Stomach (tissue), 9 donors: ENCODE data around the gene PARD6A. TPM values are rescaled to one million over a fixed set of nuclear protein-coding genes. Genes with fewer than 3 reads are reported as not detected.

Source experiments
- DNase-seq, 2 donors: peaks; one replicate each; pipeline versions ENCODE4 v3.0.0 to v3.0.0-alpha.2; 2013 to 2019
- H3K27ac ChIP-seq, 5 donors: fragments of 200-600 bp in 4 of 5; sonication (generic) in 4 of 5; one replicate each; pipeline ENCODE4 v1.5.1; 2013 to 2019; ENCODE audit warnings: mild to moderate bottlenecking in 1 of 5, moderate library complexity in 1 of 5
- H3K27me3 ChIP-seq, 3 donors: fragments of 200-600 bp; sonication (generic); one replicate each; pipeline ENCODE4 v1.5.1; 2017 to 2019; ENCODE audit warnings: mixed run types in 1 of 3
- H3K36me3 ChIP-seq, 4 donors: fragments of 200-600 bp; sonication (generic); 1 replicate in 3 of 4; 2 replicates in 1 of 4; pipeline ENCODE4 v1.5.1; 2016 to 2019
- H3K4me1 ChIP-seq, 4 donors: fragments of 200-600 bp; sonication (generic); one replicate each; pipeline ENCODE4 v1.5.1; 2016 to 2019
- H3K4me3 ChIP-seq, 4 donors: fragments of 200-600 bp; sonication (generic) in 3 of 4; one replicate each; pipeline ENCODE4 v1.5.1; 2016 to 2019; ENCODE audit warnings: mild to moderate bottlenecking in 1 of 4
- H3K9me3 ChIP-seq, 4 donors: fragments of 200-600 bp; sonication (generic); one replicate each; pipeline ENCODE4 v1.5.1; 2016 to 2019
- EP300 ChIP-seq: sonication (generic); formaldehyde crosslinking; IDR thresholded peaks from one replicate; pipeline ENCODE4 v1.6.1; 2017; ENCODE audit warnings: antibody characterized with exemption
- POLR2A ChIP-seq, 4 donors: fragments of 450-650 bp; IDR thresholded peaks; one replicate each; pipeline ENCODE4 v1.6.1; 2016; ENCODE audit warnings: antibody characterized with exemption in 4 of 4, control low read depth in 2 of 4, mild to moderate bottlenecking in 1 of 4, moderate library complexity in 1 of 4
- POLR2AphosphoS5 ChIP-seq, 3 donors: sonication (generic); formaldehyde crosslinking; IDR thresholded peaks; one replicate each; pipeline ENCODE4 v1.6.1; 2016; ENCODE audit warnings: antibody characterized with exemption in 3 of 3
- WGBS, 5 donors: extraction: QIAGEN DNeasy Blood & Tissue Kit in 3 of 5; methylation state at CpG; one replicate each; pipeline versions ENCODE4 v1.1.5 to v1.1.7; 2013 to 2018; 5-methylcytosine and 5-hydroxymethylcytosine counted together
- intact Hi-C: fragments of 100-400 bp; cut with DNase I; formaldehyde crosslinking; loops from one replicate; pipeline ENCODE4 v1.15.1; 2023; ENCODE audit warnings: low total_unique reads
- polyA plus RNA-seq, 3 donors: library from polyadenylated mRNA; stranded (reverse); fragments of 200-250 nt; gene quantifications; one replicate each; pipeline ENCODE4 v1.2.3, GENCODE V29; 2013
- total RNA-seq, 5 donors: library from RNA; depleted of rRNA; stranded (reverse); fragments of >200 nt; gene quantifications; one replicate each; pipeline versions ENCODE4 v1.1.0 to v1.2.3, GENCODE V29; 2014 to 2016
- TF ChIP-seq, protein P1 (sequence below), 7 experiments: fragments of 450-650 bp in 4 of 7; fragments of 200-600 bp in 3 of 7; sonication (generic) in 3 of 7; IDR thresholded peaks; one replicate each; pipeline ENCODE4 v1.5.1; 2016 to 2019; ENCODE audit warnings: antibody characterized with exemption in 7 of 7, control low read depth in 2 of 7, mild to moderate bottlenecking in 1 of 7
- donor health status: healthy with polysubstance abuse.
- donor health status: Bipolar disorder and iron deficiency.
- donor health status: healthy.

The PARD6A gene
- total and polyA plus RNA-seq, 8 donors: 1.1 to 56.7 (median 7.1) TPM

DNA sequence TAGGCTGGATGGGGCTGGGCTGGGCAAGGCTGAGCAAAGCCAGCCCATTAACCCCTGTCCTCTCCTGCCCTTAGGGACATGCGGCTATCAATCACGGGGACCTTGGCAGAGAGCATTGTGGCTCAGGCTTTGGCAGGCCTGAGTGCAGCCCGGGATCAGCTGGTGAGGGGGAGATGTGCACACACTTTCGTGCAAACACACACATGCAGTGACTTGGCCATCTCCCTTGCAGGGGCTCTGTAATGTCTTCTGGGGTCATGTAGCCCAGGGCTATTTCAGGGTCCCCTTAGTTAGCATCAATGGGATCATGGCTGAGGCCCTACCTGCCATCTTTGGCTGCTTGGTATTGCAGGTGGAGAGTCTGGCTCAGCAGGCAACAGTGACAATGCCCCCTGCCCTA is 8.9 kb upstream of the PARD6A start:
- no peak for DNase-seq
- Histone ChIP-seq H3K27me3 (peaks cover 28 to 86% (median 72%) of the 10 kb centered on the region in 3 donors), H3K4me1 (peaks cover 18 to 38% (median 30%) of the 10 kb centered on the region in 4 donors), H3K4me3 (no peak overlapping the region), H3K9me3 (no peaks in the 10 kb centered on the region), H3K36me3 (peaks cover 0 to 8% (median 4%) of the 10 kb centered on the region in 4 donors), H3K27ac (no peak overlapping the region)
- TF ChIP-seq, protein P1, sequence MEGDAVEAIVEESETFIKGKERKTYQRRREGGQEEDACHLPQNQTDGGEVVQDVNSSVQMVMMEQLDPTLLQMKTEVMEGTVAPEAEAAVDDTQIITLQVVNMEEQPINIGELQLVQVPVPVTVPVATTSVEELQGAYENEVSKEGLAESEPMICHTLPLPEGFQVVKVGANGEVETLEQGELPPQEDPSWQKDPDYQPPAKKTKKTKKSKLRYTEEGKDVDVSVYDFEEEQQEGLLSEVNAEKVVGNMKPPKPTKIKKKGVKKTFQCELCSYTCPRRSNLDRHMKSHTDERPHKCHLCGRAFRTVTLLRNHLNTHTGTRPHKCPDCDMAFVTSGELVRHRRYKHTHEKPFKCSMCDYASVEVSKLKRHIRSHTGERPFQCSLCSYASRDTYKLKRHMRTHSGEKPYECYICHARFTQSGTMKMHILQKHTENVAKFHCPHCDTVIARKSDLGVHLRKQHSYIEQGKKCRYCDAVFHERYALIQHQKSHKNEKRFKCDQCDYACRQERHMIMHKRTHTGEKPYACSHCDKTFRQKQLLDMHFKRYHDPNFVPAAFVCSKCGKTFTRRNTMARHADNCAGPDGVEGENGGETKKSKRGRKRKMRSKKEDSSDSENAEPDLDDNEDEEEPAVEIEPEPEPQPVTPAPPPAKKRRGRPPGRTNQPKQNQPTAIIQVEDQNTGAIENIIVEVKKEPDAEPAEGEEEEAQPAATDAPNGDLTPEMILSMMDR (IDR thresholded peaks at IDR 0.05): no peak
- TF ChIP-seq EP300: no peak
- 71 to 84% (median 83%) methylated on average over 2 to 4 of the region's 4 CpGs for WGBS, 5 donors
- intact Hi-C loops: no loop called here

DNA sequence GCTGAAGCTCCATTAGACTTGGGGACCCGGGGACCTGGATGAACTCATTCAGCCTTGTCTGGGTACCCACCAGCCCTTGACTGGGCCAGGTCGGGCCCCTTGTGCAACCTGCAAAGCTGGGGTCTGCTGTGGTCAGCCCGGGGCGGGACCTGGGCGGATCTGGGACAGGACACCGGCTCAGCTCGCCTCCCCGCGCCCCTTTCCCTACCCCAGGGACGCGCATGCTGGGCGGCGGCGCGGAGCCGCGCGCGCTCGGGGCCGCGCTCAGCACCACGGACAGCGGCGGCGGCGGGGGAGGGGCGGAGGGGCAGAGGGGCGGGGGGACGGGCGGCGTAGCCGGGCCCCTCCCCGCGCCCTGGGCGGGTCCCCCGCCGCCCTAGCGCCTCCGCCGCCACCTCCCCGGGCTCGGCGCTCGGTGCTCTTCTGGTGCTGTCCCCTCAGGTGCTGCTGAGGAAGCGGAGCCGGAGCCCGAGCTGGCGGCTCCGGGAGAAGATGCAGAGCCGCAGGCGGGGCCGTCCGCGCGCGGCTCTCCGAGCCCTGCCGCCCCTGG is 8.1 kb upstream of the PARD6A start:
- Histone ChIP-seq H3K4me3 (peak overlapping the region; percentile 34 to 46 (median 37)), H3K27me3 (peaks cover 28 to 78% (median 63%) of the 10 kb centered on the region in 3 donors), H3K36me3 (peaks cover 0 to 16% (median 12%) of the 10 kb centered on the region in 4 donors), H3K9me3 (no peaks in the 10 kb centered on the region), H3K27ac (no peak overlapping the region), H3K4me1 (peaks cover 18 to 38% (median 30%) of the 10 kb centered on the region in 4 donors)
- TF ChIP-seq, protein P1 (IDR thresholded peaks at IDR 0.05): no peak
- no peak for TF ChIP-seq POLR2A (IDR thresholded peaks at IDR 0.05)
- no peak for TF ChIP-seq POLR2AphosphoS5 (IDR thresholded peaks at IDR 0.05)
- TF ChIP-seq EP300: no peak
- DNase-seq: peak in 1 of 2 donors; percentile 71
- 0 to 34% (median 8%) methylated on average over 7 to 59 of the region's 59 CpGs for WGBS, 5 donors
- intact Hi-C loops: no loop called here

DNA sequence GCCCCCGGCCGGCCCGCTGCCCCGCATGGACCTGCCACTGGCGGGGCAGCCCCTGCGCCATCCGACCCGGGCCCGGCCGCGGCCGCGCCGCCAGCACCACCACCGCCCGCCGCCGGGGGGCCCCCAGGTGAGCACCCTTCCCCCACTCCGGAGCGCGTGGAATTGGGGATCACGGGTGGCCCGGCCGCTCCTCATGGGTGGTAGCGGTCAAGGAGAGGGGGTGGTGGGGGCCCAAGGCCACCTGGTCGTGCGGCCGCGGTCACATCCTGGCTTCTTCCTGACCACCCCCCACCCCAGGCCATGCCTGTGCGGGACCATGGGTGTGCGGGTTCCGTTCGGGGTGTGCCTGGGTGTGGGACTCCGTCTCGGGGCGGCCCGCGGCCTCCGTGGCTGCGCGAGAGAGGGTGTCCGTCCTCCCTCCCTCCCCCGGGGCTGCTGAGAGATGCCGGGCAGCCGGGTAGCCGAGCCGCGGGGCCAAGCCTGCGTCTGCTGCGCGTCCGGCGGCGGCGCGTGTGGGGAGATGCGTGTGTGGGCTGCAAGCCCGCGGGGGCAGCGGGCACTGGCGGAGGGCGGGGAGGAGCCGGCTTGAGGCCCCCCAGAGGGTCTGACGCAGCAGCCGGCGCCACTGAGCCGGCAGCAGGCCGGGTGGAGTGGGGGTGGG is 7.5 kb upstream of the PARD6A start:
- peak in 1 of 2 donors; percentile 63 for DNase-seq
- no peaks in the 10 kb centered on the region for H3K9me3 ChIP-seq
- 13 to 56% (median 15%) methylated on average over 17 to 68 of the region's 68 CpGs for WGBS, 5 donors
- no peak overlapping the region for H3K27ac ChIP-seq
- intact Hi-C loops: no loop called here
- H3K4me3 ChIP-seq: peak overlapping the region; percentile 34 to 46 (median 37)
- peaks cover 25 to 72% (median 57%) of the 10 kb centered on the region in 3 donors for H3K27me3 ChIP-seq
- TF ChIP-seq POLR2AphosphoS5 (IDR thresholded peaks at IDR 0.05): no peak
- TF ChIP-seq, protein P1 (IDR thresholded peaks at IDR 0.05): peak in 1 of 7 experiments; percentile 32
- peaks cover 0 to 22% (median 19%) of the 10 kb centered on the region in 4 donors for H3K36me3 ChIP-seq
- peaks cover 16 to 36% (median 29%) of the 10 kb centered on the region in 4 donors for H3K4me1 ChIP-seq

DNA sequence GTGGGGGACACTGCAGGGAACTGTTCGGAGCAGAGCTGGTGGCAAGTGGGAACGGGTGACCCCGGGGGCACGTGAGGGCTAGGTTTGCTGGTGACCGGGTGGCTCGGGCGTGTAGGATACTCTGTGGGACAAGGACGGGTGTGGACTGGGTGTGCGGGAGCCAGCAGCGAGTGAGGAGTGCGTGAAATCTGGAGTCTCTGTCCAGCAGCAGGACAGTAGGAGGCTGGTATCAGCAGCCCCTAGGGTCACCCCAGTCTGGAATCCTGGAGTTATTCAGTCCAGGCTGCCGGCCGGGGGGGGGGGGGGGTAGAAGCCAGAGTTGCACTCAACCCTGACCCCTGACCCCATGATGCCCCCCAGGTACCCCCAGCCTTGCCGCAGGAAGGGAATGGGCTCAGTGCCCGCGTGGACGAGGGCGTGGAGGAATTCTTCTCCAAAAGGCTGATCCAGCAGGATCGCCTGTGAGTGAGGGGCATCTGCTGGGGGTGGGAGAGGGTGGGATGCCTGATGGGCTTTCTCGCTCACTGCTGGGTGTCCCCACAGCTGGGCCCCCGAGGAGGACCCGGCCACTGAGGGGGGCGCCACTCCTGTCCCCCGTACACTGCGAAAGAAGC is 6.9 kb upstream of the PARD6A start:
- 32 to 47% (median 39%) methylated on average over 12 to 25 of the region's 25 CpGs for WGBS, 5 donors
- no peak overlapping the region for H3K27ac ChIP-seq
- H3K36me3 ChIP-seq: peaks cover 0 to 23% (median 21%) of the 10 kb centered on the region in 4 donors
- TF ChIP-seq, protein P1 (IDR thresholded peaks at IDR 0.05): no peak
- TF ChIP-seq EP300 (no peak), POLR2A (IDR thresholded peaks at IDR 0.05) (no peak)
- peaks cover 16 to 36% (median 31%) of the 10 kb centered on the region in 4 donors for H3K4me1 ChIP-seq
- no peak for DNase-seq
- peak overlapping the region; percentile 34 to 46 (median 37) for H3K4me3 ChIP-seq
- H3K27me3 ChIP-seq: peaks cover 19 to 66% (median 51%) of the 10 kb centered on the region in 3 donors
- intact Hi-C loops: no loop called here
- no peaks in the 10 kb centered on the region for H3K9me3 ChIP-seq
